ENCODE results near the gene ABHD17A.

Gene ABHD17A

DNA sequence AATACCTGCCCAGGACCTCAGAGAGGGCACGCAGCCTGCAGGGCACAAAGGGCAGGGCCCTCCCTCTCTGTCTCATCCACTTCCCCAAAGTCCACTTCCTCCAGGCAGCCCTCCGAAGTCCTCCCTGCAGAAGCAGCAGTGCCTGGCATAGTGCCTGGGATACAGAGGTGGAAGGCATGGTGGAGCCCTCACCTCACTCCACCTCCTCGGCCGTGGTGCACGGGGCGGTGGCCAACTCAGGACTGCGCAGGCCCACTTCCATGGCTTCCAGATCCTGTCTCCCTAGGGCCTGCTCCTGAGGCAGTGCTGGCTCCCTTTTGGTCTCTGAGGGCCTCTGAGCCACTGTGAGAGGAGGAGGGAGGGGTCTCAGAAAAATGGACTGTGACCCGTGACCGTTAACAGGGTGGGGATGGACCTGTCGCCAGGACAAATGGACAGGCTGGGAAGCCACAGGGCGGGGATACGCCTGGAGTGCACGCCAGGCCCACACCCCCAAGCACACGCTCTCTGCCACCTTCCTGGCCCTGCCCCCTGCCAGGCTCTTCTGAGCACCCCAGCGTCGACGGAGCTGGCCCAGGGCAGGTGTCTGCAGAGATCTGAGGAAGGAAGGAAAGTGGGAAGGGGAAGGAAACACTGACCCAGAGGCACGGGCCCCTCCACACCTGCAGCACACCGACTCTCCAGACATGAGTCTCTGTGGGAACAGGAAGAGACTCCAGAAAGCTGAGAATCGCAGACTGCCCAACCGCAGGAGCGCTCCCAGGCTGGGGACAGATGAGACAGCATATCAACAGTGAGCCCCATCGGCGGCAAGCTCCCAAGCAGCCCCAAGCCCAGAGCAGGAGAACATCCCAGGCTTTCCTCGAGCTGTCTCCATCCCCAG lies 45.4 kb downstream of the ABHD17A start:
- DNase-seq (ENCODE audit: low read depth), result no peak

DNA sequence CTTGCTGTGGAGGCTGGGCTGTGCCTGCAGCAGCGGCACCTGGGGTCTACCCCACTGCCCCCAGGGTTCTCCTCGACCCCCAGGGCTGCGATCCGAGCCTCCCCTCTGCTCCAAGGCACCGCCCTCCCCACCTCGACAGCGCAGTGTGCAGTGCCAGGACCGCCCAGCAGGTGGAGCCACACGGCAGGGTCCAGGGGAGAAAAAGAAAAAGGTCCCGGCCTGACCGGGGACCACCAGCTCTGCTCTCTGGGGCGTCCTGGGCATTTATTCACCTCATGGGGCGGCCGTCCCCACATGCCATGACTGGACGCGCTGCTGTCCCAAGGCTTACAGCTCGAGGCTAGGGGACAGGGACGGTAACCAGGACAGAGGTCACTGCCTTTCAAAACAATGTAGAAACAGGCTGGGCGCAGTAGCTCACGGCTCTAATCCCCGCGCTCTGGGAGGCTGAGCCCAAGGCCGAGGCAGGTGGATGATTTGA lies 47.6 kb downstream of the ABHD17A start:
- DNase-seq (ENCODE audit: low read depth), result no peak

DNA sequence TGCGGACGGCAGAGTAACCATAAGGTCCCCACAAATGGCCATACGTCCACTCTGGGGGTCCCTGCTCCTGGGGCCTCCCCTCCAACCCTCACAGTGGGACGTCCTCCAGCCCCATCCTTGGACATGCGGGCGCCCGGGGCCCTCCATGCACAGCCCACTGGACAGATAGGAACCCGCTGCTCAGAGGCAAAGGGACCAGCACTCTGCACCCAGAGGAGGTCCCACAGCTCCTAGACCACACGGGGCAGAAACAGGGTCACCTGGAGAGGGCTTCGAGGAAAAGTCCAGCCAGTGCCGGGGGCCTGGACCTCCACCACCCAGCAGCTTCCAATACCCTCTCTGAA lies 48.1 kb downstream of the ABHD17A start:
- DNase-seq (ENCODE audit: low read depth), result no peak

DNA sequence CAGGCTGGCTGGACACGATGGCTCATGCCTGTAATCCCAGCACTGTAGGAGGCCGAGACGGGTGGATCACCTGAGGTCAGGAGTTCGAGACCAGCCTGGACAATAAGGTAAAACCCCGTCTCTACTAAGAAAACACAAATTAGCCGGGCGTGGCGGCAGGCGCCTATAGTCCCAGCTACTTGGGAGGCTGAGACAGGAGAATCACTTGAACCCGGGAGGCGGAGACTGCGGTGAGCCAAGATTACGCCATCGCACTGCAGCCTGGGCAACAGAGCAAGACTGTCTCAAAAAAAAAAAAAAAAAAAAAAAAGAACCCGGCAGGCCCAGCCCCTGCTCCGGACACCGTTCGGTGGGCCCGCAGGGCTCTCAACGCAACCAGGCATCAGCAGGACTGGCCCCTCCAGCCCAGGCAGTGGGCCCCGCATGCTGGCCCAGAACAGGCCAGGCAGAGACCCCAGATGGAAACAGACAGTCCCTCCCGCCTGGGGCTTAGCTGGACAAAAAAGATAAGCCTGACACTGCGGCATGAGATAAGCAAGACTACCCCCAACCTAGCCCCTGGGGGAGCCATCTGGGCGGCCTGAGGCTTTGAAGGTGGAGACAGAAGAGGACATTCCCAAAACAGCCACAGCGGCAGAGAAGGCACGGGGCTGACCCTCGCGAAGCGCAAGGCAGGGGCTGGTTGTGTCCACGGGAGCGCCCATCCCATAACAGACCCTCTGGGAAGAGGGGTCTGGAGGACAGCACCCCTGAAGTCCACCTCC lies 48.7 kb downstream of the ABHD17A start:
- DNase-seq (ENCODE audit: low read depth), result no peak

DNA sequence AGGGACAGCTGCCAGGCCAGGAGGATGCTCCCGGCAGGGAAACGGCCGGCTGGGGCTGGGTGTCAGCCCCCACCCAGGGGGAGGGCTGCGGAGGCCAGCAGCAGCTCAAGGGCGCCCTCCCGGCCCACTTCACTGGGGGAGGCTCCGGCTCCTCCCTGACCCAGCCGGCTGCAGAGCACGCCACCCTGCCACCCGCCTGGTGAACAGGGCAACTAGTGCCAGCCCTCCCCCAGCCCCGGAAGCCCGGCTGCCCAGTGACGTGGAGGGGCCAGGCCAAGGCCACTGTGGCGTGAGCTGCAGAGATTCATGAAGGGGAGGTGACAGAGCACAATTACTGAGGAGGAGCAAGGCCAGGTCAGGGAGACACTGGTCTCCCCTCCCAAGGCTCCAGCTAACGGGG lies 51.8 kb downstream of the ABHD17A start:
- DNase-seq (ENCODE audit: low read depth), result no peak

DNA sequence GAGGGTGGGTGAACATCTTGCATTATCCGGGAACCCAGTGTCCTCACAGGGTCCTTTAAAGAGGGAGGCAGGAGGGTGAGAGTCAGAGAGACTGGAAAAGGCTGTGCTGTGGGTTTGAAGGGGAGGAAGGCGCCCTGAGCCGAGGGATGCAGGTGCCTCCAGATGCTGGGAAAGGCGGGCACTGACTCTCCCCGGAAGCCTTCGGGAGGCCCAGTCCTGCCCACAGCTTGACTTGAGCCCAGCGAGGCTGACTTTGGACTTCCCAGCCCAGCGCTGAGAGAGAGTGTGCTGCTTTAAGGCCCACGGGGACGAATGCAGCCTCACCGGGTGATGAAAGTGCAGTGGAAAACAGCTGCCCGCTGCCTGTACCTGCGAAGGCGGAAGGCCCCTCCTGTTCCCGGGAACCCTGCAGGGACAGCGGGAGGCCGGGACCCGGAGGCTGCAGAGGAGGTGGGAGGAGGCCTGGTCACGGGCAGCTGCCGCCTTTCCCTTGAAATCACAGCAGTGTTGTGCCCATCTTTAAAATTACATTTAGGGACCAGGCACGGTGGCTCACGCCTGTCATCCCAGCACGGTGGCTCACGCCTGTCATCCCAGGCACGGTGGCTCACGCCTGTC lies 53.1 kb downstream of the ABHD17A start:
- no peak for DNase-seq (ENCODE audit: low read depth)

DNA sequence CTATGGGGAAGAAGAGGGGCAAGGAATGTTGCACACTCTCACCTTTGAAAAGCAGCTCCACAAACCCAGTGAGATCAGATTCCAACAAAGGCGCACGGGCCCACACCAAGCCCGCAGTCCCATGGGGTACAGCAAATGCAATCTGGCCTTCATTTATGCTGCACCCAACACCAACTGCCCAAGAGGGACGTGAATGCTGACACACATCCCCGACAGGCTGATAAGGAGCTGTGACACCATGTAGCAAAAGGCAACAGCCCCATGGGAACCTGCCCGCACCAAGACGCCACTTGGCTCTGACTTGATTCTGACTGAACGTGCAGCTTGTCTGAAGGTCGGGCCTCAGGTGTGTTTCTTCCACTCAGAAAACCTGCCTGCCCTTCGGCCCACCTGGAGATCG lies 54.3 kb downstream of the ABHD17A start:
- DNase-seq (ENCODE audit: low read depth), result no peak

DNA sequence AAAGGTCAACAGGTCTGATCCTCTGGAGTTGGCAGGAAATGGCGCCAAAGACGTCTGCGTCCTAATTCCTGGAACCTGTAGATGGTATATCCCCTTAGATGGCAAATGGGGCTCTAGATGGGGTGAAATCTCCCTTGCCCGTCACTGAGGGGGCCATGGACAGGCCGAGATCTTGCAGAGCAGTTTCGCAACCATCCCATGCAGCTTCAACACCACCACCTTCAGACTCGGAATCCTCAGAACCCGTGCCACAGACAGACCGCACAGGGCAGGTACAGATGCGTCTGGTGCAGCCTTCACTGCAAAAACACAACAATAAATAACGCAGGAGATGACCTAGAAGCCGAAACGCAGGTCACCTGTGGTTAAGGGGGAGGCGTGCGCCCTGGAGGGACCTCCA lies 54.7 kb downstream of the ABHD17A start:
- no peak for DNase-seq (ENCODE audit: low read depth)

DNA sequence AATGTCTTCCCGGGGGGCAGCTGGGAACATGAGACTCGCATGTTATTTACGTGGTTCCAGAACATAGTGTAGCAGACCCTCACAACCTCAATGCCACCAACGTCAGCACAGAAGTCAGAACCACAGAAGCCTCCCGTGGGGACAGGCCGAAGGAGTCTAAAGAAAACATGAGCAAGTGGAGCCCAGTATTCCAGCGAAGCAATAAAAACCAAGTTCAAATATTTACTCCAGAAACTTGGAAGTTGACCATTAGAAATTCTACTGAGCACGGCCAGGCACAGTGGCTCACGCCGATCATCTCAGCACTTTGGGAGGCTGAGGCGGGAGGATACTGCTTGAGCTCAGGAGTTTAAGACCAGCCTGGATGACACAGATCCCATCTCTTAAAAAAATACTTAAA lies 55.3 kb downstream of the ABHD17A start:
- DNase-seq (ENCODE audit: low read depth), result no peak

DNA sequence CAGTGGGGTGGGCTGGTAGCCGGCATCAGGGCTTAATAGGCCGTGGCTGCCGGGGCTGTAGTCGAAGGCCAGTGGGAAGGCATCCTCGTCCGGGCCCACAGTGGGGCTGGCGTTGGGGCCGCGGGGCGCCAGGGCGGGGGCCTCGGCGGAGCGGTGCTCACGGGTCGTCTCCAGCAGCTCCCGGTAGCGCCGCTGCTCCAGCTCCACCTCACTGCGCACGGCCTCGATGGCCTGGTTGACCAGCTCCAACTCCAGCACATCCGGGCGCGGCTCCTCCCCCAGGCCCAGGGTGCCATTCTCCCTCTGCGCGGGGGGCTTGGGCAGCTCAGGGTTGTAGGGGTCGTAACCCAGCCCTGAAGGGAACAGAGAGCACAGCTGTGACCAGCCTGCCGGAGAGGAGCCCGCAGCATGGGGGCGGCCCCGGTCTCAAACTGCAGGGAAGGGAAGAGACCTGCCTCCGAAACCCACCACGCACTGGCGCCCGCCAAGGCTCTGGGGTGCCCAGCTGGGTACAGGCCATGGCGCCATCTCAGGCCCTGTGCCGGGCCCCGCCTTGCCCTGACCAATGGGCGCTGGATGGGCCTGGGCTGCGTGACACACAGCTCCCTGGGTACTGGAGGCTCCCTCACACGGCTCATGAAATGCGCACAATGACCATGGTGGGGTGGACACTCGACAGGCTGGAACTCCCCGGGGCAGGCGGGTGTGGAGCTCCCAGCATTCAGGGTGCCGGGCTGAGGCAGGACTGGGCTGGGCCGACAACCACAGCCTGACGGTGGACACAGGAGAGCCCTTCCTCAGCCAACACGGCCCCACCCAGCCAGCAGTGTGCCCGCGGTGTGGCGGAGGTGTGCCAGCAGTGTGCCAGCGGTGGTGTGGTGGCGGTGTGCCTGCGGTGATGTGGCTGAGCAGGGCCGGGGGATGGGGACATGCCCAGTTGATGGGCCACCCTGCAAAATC lies 56.7 kb downstream of the ABHD17A start:
- no peak for DNase-seq (ENCODE audit: low read depth)

DNA sequence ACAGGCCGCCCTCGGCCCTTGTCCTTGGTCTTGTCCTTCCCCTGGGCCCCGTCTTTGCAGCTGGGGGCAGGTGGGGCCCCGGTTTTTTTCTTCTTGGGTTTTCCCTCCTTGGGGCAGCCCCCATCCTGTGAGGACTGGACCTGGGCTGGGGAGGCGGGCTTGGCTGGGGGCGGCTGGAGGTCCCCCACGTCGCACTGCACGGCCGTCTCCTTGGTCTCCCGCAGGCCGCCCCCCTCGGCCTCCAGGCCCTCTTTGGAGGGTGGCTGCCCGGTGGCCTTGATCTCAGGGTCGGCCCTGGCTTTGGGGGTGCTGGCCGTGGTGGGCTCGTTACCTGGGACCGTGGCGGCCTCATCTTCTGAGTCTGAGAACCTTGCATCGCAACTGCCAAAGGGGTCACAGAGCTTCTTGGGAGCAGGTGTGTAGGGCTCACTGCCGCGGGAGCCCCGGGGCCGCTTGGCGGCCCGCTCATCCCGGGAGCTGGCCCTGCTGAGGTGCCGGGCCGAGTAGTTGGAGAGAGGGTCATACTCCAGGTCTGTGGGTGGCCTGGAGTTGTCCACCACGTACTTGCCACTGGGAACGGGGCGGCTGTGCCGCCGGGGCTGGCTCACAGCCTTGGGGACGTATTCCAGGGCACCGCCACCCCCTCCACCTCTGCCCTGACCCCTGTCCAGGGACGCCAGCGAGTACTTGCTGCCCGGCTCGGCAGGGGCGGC lies 57.6 kb downstream of the ABHD17A start:
- DNase-seq (ENCODE audit: low read depth), result no peak
